ENCODE results near the gene SMC1B. TPM values are rescaled to one million over a fixed set of nuclear protein-coding genes. Genes with fewer than 3 reads are reported as not detected.

The SMC1B gene
- total RNA-seq, 2 experiments from 2014 or later = 0.08 TPM; not detected in 1

DNA sequence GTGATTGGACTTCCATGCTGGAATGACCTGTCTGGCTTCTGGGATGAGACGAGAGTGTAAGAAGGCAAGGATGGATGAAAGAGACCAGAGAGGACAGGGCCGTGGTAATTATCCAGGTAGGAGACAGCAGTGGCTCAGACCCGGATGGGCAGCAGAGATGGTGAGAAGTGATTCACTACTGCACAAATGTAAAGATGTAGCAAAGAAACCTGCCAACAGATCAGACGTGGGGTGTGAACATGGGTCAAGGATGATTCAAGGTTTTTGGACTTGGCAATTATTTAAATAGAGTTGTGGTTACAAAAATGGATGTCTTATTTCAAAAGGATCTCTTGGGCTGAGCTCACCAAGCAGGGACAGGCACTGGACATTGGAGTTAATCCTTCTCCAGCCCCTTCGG, 32.8 kb upstream of the SMC1B start:
- no peaks in the 10 kb centered on the region for H3K79me2 ChIP-seq (ENCODE audit: insufficient read depth, low read depth, low read length)
- intact Hi-C loops (cut with micrococcal nuclease; ENCODE audit: unreplicated experiment) = no loop called here
- BruUV-seq (replicated peaks) = no TSS peak
- H3K36me3 ChIP-seq (ENCODE audit: insufficient read depth, low read length) = no peaks in the 10 kb centered on the region
- no peak for DNase-seq (ENCODE audit: low spot score)
- no peak overlapping the region for H3K27ac ChIP-seq (ENCODE audit: low read depth, low read length, poor library complexity, severe bottlenecking)
- no peaks in the 10 kb centered on the region for H3K9me2 ChIP-seq (ENCODE audit: insufficient read depth, low read length)
- no peaks in the 10 kb centered on the region for H3K9me3 ChIP-seq (ENCODE audit: low read length)
- ChIA-PET POLR2A (no interaction called here), CTCF (ENCODE audit: unreplicated experiment) (no interaction called here)
- H3K4me3 ChIP-seq (ENCODE audit: low read depth, low read length, poor library complexity, severe bottlenecking) = no peak overlapping the region
- no peaks in the 10 kb centered on the region for H4K20me1 ChIP-seq (ENCODE audit: insufficient read depth, low read length)
- H2AFZ ChIP-seq (ENCODE audit: low read length) = no peak overlapping the region
- no peak overlapping the region for H3K4me2 ChIP-seq (ENCODE audit: low read length)
- H3K4me1 ChIP-seq (ENCODE audit: insufficient read depth, low read length, poor library complexity, severe bottlenecking) = no peaks in the 10 kb centered on the region
- TF ChIP-seq, protein P1, sequence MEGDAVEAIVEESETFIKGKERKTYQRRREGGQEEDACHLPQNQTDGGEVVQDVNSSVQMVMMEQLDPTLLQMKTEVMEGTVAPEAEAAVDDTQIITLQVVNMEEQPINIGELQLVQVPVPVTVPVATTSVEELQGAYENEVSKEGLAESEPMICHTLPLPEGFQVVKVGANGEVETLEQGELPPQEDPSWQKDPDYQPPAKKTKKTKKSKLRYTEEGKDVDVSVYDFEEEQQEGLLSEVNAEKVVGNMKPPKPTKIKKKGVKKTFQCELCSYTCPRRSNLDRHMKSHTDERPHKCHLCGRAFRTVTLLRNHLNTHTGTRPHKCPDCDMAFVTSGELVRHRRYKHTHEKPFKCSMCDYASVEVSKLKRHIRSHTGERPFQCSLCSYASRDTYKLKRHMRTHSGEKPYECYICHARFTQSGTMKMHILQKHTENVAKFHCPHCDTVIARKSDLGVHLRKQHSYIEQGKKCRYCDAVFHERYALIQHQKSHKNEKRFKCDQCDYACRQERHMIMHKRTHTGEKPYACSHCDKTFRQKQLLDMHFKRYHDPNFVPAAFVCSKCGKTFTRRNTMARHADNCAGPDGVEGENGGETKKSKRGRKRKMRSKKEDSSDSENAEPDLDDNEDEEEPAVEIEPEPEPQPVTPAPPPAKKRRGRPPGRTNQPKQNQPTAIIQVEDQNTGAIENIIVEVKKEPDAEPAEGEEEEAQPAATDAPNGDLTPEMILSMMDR (conservative IDR thresholded peaks at IDR 0.05; ENCODE audit: low read length) = no peak

DNA sequence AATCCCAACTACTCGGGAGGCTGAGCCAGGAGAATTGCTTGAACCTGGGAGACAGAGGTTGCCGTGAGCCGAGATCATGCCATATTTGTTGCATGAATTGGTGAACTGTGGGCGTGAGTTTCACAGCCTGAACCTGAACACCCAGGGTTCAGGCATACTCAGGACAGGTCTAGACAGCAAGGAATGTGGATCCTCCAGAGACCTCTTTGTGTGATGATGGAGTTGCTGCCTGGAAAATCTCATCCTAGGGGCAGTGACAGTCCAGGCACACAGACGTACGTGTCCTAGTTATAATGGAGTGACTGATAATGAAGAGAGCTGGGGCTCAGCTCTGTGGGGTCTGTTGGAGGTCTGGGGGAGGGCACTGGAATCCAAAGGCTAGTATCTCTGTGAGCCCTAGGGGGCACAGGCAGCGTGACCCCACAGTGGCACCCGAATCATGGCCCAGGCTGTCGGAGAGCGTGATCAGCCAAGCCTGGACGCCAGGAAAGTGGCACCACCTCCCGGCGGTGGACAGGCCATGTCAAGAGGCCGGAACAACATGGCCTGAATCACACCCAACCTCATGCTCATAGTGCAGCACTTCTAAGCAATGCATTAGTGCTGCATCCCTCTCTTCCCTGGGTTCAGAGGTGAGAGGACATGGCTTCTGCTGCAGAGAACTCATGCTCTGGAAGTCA, 31.8 kb upstream of the SMC1B start:
- Histone ChIP-seq H3K4me2 (ENCODE audit: low read length) (no peak overlapping the region), H4K20me1 (ENCODE audit: insufficient read depth, low read length) (no peaks in the 10 kb centered on the region), H3K4me3 (ENCODE audit: low read depth, low read length, poor library complexity, severe bottlenecking) (no peak overlapping the region), H3K9me2 (ENCODE audit: insufficient read depth, low read length) (no peaks in the 10 kb centered on the region), H3K27ac (ENCODE audit: low read depth, low read length, poor library complexity, severe bottlenecking) (no peak overlapping the region), H3K79me2 (ENCODE audit: insufficient read depth, low read depth, low read length) (no peaks in the 10 kb centered on the region), H3K4me1 (ENCODE audit: insufficient read depth, low read length, poor library complexity, severe bottlenecking) (no peaks in the 10 kb centered on the region), H3K9me3 (ENCODE audit: low read length) (no peaks in the 10 kb centered on the region), H2AFZ (ENCODE audit: low read length) (no peak overlapping the region), H3K36me3 (ENCODE audit: insufficient read depth, low read length) (no peaks in the 10 kb centered on the region)
- TF ChIP-seq, protein P1 (conservative IDR thresholded peaks at IDR 0.05; ENCODE audit: low read length) = no peak
- TF ChIP-seq EZH2phosphoT487 (IDR thresholded peaks at IDR 0.05; ENCODE audit: borderline replicate concordance, low read depth, low read length) = no peak
- ChIA-PET CTCF (ENCODE audit: unreplicated experiment) (no interaction called here), POLR2A (no interaction called here)
- intact Hi-C loops (cut with micrococcal nuclease; ENCODE audit: unreplicated experiment) = no loop called here
- DNase-seq (ENCODE audit: low spot score) = no peak
- no TSS peak for BruUV-seq (replicated peaks)

DNA sequence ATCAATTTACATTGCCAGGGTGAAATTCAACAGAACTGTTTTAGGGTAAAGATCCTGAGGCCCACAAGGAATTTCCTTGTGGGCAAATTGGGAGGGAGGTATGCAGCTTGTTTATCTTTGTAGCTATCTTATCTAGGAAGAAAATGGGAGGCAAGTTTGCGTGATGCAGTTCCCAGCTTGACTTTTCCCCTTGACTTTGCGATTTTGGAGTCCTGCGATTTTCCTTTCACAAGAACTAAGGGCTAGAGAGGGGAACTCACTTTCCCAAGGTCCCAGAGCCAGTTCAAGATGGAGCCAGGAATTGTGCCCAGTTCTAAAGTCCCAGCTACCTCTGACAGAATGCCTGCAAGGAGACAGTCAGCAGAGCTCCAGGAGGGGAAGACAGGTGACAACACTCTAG, 30.8 kb upstream of the SMC1B start:
- Histone ChIP-seq H3K4me3 (ENCODE audit: low read depth, low read length, poor library complexity, severe bottlenecking) (no peak overlapping the region), H3K9me2 (ENCODE audit: insufficient read depth, low read length) (no peaks in the 10 kb centered on the region), H3K4me1 (ENCODE audit: insufficient read depth, low read length, poor library complexity, severe bottlenecking) (no peaks in the 10 kb centered on the region), H2AFZ (ENCODE audit: low read length) (no peak overlapping the region), H3K36me3 (ENCODE audit: insufficient read depth, low read length) (no peaks in the 10 kb centered on the region), H3K4me2 (ENCODE audit: low read length) (no peak overlapping the region), H3K27ac (ENCODE audit: low read depth, low read length, poor library complexity, severe bottlenecking) (no peak overlapping the region), H3K9me3 (ENCODE audit: low read length) (no peaks in the 10 kb centered on the region), H3K79me2 (ENCODE audit: insufficient read depth, low read depth, low read length) (no peaks in the 10 kb centered on the region), H4K20me1 (ENCODE audit: insufficient read depth, low read length) (no peaks in the 10 kb centered on the region)
- DNase-seq (ENCODE audit: low spot score) = no peak
- no TSS peak for BruUV-seq (replicated peaks)
- ChIA-PET POLR2A (interaction anchor here (0.8 kb wide), 1 partner anchor 73 kb away, joined by 3 read pairs; no protein-coding TSS in a partner anchor), CTCF (ENCODE audit: unreplicated experiment) (no interaction called here)
- no peak for TF ChIP-seq EZH2phosphoT487 (IDR thresholded peaks at IDR 0.05; ENCODE audit: borderline replicate concordance, low read depth, low read length)
- TF ChIP-seq, protein P1 (conservative IDR thresholded peaks at IDR 0.05; ENCODE audit: low read length) = no peak
- intact Hi-C loops (cut with micrococcal nuclease; ENCODE audit: unreplicated experiment) = no loop called here
